ENCODE measurements around the gene LRRC23.
A peak's percentile ranks its signal among the peaks of the same experiment; 100 is the strongest.

LRRC23 gene

DNA sequence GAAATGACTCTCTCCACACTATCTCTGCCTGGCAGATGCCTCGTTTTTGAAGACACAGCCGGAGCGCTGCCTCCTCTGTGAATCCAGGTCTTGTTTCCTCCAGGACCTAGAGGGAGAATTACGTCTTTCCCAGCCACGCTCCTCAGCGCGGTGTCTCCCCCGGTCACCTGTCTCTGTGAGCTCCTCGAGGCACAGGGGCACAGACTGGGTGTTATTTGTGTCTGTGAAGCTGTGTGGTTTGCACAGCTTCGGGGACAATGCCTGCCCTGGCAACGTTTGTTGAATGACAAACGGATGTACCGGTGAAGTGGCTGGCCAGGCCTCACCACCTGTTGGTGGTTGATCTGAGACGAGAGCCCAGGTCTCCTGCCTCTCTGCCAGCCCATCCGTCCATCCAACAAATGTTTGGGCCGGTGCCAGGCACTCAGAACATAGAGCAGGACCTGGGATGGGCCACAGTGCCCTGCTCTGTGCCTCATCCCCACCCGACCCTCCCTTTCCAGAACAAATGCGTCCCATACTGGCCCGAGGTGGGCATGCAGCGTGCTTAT is 52.6 kb downstream of the LRRC23 start:
- DNase-seq (ENCODE audit: low read depth): no peak

DNA sequence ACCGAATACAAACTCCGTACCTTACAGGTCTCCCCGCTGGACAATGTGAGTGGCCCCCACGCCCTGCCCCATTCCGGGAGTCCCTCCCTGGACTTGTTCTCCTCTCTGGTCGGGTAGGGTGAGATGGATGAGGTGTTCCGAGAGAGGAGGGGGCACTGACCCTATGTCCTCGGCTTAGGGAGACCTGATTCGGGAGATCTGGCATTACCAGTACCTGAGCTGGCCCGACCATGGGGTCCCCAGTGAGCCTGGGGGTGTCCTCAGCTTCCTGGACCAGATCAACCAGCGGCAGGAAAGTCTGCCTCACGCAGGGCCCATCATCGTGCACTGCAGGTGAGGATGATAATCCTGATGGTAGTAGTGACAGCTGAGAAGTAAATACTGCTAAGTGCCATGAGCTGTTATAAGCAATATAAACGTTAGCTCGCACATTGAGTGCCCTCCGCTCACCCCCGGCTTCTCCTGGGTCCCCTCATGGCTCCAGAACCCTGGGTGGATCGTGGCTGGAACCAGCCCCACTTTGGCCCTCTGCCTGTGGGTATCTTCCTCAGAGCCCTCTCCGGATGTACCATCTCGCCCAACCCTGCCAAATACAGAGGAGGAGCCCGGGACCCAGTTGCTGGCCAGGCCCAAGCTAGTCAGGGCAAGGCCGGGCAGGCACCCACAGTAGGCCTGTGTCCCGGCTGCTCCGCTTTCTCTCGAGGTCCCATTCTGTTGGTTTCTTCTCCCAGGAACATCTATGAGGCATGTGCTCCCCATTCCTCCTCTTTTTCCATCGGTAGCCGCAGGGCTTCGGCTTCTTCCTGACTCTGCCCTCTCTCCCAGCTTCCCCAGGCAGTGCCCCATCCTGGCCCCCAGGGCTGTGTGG is 53.4 kb downstream of the LRRC23 start:
- DNase-seq (ENCODE audit: low read depth): no peak

DNA sequence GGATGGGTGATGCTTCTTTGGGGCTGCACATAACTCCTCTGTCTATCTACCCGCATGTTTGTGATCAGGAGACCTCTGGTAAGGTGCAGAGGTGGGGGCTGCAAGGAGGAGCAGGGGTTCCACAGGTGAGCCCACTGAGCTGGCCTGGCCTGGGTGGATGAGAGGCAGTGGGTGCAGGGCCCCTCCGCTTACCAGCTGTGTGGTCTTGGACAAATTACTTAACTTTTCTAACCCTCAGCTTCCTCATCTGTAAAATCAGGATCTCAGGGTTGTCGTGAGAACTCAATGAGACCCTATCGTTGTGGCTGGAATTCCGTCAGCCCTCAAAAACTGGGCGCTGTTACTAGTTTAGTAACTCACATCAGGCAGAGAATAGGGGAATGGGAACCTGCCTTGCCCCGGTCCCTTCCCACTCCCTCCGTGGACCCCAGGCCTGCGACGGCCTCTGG is 54.0 kb downstream of the LRRC23 start:
- no peak for DNase-seq (ENCODE audit: low read depth)

GRCh38 chr12:6959058-6959804 is 54.6 kb downstream of the LRRC23 start:
- DNase-seq (ENCODE audit: low read depth): no peak

GRCh38 chr12:6959805-6960592 is 55.4 kb downstream of the LRRC23 start:
- DNase-seq (ENCODE audit: low read depth): no peak

DNA sequence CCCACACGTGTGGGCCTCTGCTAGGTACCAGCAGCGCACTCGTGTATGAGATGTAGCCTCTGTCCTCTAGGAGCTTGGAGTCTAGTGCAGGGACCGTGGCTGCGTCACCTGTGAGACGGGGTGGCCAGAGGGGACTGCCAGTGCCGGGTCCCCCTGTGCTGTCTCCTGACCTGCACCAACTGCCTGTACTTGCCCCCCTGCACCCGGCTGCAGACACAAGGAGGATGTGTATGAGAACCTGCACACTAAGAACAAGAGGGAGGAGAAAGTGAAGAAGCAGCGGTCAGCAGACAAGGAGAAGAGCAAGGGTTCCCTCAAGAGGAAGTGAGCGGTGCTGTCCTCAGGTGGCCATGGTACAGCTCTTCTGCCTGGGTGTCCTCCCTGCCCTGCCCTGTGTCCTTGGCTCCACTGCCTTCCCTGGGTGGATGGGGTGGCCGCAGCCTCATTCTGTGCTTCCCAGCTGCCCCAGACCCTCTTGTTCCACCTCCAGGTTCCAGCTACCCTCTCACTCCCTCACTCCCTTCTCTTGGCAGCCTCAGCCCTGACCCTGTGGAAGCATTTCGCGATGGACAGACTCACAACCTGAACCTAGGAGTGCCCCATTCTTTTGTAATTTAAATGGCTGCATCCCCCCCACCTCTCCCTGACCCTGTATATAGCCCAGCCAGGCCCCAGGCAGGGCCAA is 56.1 kb downstream of the LRRC23 start:
- DNase-seq (ENCODE audit: low read depth): no peak

GRCh38 chr12:6961278-6961694 is 56.7 kb downstream of the LRRC23 start:
- DNase-seq (ENCODE audit: low read depth): no peak

GRCh38 chr12:6961695-6962284 is 57.2 kb downstream of the LRRC23 start:
- peak; percentile 66 for DNase-seq (ENCODE audit: low read depth)

- no peak for DNase-seq (ENCODE audit: low read depth)
Measured at GRCh38 chr12:6962285-6963015, 57.8 kb downstream of the LRRC23 start.

DNA sequence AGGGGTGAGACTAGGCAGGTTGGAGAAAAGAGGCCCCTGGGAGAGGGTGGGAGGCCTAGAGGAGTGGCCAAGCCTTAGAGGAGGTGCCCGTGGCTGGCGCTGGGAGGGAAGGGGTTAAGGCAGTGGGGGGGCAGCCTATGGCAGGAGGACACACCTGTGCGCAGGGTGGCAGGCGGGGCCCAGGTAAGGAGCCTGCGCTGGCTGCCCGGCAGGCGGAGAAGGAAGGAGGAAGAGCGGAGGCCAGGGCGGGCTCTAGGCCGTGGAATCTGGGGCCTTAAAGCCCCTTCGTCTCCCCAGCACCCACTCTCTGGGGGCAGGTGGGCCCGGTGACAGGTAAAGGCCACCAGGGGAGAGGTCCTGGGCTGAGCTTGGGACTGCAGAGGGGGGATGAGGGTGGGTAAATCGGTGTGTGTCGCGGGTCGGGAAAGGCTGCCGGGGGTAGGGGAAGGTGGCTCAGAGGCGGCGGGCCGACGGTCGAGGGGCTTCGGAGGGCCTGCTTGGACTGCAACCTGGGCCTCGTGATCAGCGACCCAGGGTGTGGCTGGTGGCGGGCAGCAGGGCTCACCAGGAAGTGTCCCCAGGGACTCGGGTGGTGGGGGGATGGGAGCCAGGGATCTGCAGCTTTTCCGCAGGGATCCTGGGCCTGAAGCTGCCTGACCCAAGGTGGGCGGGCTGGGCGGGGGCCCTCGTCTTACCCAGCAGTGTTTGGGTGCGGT is 58.6 kb downstream of the LRRC23 start:
- DNase-seq (ENCODE audit: low read depth): no peak

Measured in stromal cell of bone marrow (primary cell).